NCI-H69 (cell line): ENCODE results near the gene C3orf70.

Experiments used
- DNase-seq: peaks from one replicate; lab custom pipeline; 2025; lab: John Stamatoyannopoulos, UW

C3orf70 gene

DNA sequence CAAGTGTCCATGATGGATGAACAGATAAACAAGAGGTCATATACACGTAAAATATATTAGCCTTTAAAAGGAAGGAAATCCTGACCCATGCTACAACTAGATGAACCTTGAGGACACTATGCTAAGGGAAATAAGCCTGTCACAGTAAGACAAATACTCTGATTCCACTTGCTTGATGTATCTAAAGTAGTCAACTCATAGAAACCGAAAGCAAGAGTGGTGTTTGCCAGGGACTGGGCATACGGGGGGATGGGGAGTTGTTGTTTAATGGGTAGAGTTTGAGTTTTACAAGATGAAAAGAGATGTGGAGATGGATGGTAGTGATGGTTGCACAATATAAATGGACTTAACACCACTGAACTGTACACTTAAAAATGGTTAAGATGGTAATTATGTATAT lies 65.4 kb downstream of the C3orf70 start:
- no peak for DNase-seq

DNA sequence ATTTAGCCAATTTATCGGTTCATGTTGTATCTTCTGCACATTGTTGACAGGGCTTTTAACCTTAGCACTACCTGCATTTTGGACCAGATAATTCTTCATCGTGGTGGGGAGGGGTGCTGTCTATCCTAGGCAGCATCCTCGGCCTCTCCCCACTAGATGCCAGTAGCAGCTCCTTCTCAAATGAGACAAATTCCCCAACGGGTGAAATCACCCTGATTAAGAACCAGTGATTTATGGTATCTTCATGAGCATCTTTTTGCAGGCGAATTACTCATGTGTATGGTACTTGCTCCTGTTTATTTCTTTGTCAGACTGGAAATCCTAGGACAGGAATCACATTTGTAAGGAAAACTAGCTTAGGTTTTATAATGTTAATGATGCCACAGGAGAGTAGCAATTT lies 68.0 kb downstream of the C3orf70 start:
- DNase-seq = peak; percentile 22

DNA sequence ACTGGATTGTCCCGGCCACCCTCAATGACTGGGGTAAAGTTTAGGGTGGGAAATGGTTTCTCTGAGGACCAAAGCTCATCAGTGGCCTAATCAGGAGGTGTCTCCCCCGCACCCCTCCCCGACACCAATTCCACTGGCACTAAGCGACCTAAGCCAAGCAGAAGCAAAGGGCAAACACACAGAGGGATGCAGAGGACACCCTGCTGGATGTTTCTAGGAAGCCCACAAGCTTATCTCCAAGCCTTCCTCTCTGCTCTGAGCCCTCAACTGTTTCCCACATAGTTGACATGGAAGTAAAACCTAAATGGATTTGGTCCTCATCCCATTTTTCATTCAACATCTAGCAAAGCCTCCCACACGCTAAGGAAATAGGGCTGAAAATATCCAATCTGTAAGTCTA lies 68.5 kb downstream of the C3orf70 start:
- no peak for DNase-seq

DNA sequence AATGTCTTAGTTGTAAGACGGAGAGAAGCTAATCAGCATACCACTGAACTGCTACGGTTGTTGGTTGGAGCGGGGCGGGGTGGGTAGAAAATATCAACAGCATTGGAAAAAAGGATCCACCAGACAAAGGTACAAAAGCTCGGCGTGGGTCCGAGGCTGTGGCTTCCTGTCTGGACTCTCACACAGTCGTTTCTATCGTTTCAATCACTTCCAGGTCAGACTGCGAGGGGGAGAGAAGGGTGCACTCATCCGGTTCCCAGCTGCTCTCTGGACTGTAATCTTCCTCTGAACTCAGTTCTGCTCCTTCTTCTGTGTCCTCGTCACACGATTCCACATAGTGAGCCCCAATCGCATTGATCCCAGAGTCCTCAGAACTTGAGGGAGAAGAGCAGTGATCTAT lies 70.0 kb downstream of the C3orf70 start:
- no peak for DNase-seq

DNA sequence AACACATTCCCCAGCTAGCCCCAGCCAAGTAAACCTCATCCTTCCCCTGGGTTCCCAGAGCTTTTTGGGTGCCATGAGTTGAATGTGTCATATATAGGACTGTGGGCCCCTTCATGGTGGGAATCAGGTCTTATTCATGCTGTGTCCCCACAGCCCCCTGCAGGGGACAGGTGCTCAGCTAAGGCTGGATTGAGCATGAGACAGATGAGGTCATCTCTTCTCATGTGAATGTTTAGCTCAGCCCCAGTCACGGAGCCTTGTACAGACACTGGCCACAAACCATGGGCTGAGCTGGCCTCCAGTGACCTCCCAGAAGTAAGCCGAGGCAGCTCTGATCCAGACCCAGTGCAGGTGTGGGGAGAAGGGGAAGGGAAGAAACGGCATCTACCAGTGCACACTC lies 70.7 kb downstream of the C3orf70 start:
- DNase-seq = no peak

DNA sequence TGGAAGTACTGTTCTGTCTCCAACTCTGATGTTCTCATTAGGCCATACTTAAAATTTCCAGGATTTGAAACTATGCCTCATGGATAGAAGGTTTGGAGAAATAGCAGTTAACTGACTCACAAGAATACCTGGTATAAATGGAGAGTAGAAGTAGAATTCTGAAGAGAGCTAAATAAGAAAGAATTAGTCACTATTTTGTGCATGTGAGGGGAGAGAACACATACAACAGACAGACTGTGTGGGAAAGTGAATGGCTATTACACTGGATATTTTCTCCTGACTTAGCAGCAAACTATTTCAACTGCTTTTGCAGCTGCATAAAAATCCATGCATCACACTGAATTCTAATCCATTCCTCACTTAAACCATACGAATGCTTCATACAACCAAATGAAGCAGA lies 71.3 kb downstream of the C3orf70 start:
- no peak for DNase-seq

DNA sequence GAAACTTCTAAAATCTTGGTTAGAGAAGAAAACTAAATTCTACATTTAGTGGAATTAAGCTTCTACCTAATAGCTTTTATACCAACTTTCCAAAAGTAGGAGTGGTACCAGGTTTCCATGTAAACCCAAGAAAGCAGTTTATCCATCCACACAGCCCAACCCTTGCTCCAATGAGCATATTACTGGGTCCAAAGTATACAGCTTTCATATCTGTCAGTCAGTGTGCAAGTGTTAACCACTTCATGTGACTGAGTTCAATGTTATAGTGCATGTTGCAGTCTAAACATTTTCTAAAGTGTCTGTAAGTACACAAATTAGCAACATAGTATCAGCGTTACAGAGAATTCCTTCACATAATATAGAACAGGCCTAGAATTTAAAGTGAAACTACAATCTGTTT lies 73.2 kb downstream of the C3orf70 start:
- DNase-seq = no peak

DNA sequence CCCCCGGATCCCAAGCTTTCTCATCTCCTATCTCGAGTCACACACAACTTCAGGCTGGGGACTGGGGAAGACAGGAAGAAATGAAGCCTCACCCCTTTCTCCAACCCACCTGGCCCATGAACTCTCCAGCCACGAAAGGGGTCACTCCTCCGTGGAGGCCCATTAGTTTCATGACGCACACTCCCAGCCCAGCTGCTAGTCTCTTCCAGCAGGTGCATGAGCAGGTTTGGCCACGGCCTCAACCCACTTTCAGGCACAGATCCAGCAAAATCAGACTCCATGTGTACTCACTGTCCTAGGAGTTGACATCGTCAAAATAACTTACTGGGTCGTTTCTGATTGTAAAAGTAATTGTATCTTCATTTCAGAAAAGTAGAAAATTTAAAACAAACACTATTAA lies 76.6 kb downstream of the C3orf70 start:
- no peak for DNase-seq

DNA sequence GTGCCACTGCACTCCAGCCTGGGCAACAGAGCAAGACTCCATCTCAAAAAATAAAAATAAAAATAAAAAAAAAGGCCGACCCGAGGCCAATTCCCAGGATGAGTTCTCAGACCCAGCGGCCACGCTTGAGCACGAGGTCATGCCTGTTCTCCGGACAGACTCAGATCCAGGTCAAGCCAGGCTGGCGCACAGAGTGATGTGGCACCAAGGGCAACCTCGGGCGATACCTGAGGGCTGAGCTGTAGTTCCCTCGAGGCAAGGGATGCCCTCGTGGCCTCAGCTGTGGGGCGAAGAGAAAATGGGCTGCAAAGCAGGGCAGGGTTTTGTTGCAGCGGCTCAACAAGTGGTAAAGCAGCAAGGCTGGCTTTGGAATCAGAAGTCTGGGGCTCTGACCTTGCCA lies 77.3 kb downstream of the C3orf70 start:
- DNase-seq = no peak

DNA sequence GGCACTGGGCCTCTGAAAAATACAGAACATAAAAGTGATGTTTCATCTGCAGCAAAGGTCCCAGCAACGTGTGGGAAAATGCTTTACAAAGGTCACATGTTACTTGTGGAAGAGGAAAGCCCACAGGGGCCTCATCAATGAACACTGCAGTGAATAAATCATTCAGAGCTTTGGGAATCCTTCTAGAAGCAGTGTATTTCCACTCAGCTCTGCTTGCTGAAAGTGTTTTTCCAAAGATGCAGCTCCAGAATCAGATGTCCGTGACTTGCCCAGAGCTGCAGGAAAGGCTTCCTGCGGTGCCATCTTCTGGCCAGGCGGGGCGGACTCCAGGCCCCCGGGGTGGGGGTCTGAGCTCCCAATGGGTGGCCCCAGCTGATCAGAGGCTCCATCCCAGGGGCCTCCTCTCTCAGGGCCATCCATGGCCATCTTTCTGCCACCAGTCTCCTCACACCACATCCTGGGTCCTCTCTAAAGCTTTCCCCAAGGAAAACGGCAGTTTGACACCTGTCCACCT lies 81.5 kb downstream of the C3orf70 start:
- peak; percentile 61 for DNase-seq

DNA sequence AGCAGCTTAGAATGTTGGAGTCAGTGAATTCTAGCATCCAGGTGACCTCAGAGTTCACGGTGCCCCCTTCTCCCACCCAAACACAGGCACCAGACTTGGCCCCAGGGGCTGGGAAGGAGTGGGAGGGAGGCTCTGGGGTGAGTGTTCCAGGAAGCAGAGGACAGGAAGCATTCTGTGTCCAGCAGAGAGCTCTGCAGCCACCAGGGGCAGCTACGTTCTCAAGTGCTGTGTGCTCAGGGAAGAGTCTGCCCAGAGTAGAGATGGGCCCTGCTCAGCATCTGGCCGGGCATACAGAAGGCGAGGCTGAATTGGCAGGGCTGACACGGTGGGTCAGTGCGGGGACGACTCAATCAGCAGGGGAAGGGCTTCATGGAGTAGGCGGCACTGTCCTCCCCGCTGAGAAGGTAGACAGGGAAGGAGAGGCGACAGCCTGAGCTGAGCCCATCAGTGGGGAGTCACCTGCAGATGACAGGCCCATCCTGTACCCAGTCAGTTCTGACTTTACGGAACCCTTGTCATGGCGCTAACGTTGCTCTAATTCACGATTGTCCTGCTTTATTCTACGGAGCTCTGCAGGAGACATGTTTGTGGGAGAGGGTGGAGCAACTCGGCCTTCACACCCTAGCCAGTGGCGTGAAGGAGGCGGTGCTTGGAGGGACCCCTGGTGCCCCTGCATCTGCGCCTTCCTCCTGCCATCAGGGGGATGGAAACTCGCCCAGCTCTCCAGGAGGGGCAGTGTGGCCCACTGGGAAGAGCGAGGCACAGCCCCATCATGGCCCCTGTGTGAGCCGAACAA lies 82.2 kb downstream of the C3orf70 start:
- peak; percentile 89 for DNase-seq

DNA sequence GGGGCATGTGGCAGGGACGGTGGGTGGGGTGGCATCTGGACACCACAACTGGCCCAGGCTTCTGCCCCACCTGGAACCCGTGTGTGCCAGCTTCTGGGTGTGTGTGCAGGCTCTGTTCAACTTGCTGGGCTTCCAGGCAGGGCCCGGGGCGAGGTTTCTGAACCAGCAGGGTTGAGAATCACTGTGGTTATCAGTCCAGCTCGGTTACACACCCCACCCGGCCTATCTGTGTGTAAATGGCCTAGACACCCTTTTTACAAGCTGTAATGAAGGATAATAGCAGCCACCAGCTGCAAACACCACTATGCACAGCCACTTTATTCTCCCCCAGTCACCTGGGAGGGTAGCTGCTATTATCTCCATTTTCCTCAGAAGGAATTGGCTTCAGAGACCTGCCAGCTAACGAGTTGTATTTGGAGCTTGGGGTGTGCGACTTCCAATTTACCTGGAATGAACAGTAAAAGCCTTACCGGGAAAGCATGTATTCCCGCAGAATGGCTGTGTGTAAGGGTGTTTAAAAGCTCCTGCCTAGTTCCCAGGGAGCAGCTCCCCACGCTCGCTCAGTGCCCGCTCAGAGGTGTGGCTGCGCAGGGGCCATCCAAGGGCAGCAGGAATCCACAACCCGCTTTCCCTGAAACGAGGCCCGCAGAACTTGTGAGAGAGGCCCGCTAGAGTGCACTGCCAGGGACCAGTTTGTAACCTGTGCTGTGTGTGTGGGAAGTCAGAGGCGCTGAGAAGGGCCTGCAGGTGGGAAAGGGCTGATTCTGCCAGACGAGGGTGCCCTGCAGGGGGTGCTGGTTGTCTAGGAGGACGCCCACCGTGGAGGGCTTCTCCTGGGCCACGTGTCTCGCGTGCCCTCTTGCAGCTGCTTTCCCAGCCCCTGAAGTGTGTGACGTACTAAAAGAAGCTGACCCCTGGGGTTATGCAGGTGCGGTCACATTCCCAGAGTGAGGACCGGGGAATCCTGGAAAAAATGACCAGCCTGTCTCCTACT lies 83.5 kb downstream of the C3orf70 start:
- DNase-seq = peak; percentile 30

DNA sequence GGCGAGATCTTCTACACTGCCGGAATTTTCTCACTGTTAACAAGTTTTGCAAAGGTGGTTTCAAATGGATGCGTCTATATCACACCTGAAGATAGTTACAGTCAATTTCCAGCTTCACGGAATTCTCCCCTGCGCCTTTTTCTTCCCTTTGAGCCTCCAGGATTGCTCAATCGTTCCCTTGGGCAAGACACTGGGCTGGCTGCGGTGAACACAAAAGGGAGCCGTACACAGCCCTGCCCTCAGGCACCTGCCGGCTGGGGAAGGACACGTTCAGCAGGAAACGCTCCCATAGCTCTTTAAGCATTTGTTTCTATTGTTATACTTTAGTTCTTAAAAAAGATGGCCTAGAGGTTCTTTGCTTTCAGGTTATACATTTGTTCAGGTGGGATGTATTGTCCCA lies 85.7 kb downstream of the C3orf70 start:
- peak; percentile 16 for DNase-seq

DNA sequence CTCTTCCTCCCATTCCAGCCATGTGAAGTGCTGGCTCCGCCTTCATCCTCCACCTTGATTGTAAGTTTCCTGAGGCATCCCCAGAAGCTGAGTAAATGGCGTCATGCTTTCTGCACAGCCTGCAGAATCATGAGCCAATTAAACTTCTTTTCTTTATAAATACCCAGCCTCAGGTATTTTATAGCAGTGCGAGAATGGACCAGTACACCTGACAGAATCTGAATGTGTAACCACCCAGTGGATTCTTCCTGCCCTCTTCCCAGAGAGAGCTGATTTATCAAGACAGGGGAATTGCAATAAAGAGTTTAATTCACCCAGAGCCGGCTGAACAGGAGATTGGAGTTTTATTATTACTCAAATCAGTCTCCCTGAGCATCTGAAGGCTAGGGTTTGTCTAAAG lies 86.6 kb downstream of the C3orf70 start:
- no peak for DNase-seq

DNA sequence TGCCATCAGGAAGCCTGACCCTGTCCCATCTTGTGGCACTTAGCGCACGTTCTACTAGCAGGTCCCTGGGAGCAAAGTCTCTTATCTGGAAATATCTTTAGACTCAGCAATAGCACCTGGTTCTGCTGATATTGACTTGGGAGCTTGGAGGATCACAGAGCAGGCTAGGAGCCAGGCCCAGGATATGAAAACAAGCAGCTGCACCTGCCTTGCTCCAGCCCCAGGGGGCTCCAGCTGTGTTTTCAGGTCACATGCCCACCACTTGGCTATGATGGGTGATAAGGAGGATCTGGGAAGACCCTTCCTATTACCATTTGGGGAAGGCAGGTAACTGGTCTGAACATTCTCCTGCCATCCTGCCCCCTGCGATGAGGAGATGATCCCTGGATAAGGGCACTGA lies 87.8 kb downstream of the C3orf70 start:
- DNase-seq = peak; percentile 20

DNA sequence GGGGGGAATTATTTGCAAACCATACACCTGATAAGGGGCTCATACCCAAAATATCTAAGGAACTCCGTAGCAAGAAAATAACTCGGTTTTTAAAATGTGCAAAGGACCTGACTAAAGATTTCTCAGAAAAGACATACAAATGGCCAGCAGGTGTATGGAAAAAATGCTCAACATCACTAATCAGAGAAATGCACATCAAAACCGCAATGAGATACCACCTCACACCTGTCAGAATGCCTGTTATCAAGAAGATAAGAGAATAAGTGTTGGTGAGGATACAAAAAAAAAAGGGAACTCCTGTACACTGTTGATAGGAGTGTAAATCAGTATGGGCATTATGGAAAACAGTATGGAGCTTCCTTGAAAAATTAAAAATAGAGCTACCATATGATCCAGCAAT lies 89.4 kb downstream of the C3orf70 start:
- DNase-seq = no peak

DNA sequence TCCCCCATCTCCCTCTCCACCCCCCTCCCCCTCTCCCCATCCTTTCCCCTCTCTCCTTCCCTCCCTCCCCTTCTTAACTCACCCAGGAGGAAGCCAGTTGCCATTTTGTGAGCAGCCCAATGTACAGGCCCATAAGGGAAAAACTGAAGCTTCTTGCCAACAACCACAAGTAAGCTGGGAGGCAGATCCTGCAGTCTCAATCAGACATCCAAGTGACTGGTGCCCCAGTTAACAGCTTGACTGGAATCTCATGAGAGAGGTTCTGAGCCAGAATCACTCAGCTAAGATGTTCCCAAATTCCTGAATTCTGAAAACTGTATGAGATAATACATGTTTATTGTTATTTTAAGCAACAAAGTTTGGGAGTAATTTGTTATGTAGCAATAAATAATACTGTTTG lies 90.7 kb downstream of the C3orf70 start:
- no peak for DNase-seq

DNA sequence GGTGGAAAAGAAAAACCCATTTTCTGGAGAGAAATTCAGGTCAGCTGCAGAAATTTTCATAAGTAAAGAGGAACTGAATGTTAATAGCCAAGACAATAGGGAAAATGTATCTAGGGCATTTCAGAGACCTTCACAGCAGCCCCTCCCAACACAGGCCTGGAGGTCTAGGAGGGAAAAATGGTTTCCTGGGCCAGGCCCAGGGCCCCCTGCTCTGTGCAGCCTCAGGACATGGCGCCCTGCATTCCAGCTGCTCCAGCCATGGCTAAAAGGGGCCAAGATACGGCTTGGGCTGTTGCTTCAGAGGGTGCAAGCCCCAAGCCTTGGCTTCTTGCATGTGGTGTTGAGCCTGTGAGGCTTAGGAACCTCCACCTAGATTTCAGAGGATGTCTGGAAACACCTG lies 92.2 kb downstream of the C3orf70 start:
- no peak for DNase-seq

DNA sequence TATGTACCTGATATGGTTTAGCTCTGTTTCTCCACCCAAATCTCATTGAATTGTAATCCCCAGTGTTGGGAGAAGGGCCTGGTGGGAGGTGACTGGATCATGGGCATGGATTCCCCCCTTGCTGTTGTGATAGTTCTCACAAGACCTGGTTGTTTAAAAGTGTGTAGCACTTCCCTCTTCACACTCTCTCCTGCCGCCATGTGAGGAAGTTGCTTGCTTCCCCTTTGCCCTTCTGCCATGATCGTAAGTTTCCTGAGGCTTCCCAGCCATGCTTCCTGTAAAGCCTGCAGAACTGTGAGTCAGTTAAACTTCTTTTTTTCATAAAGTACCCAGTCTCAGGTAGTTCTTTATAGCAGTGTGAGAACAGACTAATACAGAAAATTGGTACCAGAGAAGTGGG lies 93.1 kb downstream of the C3orf70 start:
- DNase-seq = no peak

DNA sequence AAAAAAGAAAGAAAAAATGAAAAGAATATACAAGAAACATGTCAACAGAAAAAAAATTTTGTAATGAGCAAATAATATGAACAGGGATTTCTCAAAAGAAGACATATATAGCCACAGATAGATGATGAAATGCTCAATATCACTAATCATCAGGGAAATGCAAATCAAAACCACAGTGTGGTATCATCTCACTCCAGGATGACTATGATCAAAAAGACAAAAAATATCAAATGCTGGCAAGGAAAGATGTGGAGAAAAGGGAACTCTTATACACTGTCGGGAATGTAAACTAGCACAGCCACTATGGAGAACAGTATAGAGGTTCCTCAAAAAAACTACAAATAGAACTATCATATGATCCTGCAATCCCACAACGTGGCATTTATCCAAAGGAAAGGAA lies 94.1 kb downstream of the C3orf70 start:
- no peak for DNase-seq

DNA sequence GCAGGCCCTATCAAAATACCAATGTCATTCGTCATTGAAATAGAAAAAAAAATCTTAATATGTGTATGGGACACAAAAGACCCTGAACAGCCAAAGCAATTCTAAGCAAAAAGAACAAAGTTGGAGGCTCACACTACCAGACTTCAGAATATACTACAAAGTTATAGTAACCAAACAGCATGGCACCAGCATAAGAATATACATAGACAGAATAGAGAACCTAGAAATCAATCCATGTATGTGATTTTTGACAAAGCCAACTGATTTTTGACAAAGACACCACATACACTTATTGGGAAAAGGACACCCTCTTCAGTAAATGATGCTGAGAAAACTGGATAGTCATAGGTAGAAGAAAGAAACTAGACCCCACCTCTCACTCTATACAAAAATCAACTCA lies 95.0 kb downstream of the C3orf70 start:
- DNase-seq = no peak

DNA sequence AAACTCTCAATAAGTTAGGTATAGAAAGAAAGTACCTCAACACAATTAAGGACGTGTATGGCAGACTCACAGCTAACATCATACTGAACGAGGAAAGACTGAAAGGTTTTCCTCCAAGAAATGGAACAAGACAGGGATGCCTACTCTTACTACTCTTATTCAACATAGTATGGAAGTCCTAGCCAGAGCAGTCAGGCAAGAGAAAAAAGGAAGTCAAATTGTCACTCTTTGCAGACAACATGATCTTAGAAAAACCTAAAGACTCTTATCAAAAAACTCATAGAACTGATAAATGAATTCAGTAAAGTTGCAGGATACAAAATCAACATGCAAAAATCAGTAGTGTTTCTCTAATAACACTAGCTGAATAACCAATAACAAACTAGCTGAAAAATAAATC lies 96.0 kb downstream of the C3orf70 start:
- DNase-seq = no peak

DNA sequence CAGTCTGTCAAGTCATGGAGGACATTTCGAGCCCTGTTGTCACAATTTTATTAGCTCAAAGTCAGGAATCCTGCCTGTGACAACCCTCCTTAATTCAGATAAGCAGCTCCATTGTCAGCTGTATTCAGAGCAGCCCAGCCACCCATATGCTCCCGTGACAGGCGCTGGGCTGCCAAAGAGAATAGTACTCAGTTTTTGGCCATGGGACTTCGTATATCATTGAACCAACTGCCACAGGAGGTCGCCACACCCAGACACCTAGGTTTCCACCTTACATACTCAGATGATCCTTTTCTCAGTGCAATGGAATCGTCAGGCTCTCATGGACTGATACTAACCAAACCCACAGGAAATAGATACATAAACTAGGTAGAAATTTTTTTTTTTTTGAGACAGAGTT lies 100.2 kb downstream of the C3orf70 start:
- DNase-seq = no peak
